HG03575 (cell line): Measurements from ENCODE around the gene BLOC1S3.
"Not testable (repeated sequence)": the region's sequence is repeated elsewhere in the genome, so short reads cannot be mapped to it uniquely, and the experiment has no call there.

Experiments
- ATAC-seq: cut with Tn5 transposase; IDR thresholded peaks from one replicate; pipeline ENCODE4 v1.9.1; 2021; ENCODE audit not compliant: unreplicated experiment, insufficient number of reproducible peaks, low FRiP score; ENCODE audit errors: extremely low read depth

Gene BLOC1S3

DNA sequence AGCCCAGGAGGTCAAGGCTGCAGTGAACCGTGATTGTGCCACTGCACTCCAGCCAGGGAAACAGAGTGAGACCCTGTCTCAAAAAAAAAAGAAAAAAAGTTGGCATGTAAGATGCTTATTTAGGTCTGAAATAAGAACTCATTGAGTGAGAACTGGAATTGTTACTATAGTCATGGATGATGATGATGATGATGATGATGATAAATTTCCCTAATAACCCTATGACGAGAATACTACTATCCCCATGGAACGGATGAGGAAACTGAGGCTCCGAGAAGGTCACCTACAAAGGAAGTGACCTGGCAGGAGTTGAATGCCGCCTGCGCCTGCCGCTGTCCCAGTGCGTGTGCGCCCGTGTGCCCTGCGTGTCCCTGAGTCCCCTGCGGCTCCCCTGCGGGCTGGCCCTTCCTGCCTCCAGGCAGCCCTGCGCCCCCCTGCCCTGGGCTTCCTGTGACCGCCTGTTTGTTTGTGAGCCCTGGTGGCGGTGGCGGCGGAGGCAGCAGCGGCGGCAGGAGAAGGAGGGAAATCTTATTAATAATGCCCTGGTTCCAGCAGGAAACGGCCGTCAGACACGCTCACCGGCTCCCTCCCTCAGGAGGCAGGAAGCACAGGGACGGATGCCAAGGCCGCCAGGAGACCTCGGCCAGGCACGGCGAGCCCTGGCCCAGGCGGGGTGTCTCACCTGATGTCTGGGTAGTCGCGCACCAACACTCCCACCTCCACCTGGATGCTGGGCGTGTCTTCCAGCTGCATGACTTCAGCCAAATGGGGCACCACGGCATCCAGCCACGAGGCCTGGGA is 37.0 kb downstream of the BLOC1S3 start:
- no peak for ATAC-seq

- ATAC-seq: no peak
Measured at GRCh38 chr19:45216667-45217066, 38.1 kb downstream of the BLOC1S3 start.

DNA sequence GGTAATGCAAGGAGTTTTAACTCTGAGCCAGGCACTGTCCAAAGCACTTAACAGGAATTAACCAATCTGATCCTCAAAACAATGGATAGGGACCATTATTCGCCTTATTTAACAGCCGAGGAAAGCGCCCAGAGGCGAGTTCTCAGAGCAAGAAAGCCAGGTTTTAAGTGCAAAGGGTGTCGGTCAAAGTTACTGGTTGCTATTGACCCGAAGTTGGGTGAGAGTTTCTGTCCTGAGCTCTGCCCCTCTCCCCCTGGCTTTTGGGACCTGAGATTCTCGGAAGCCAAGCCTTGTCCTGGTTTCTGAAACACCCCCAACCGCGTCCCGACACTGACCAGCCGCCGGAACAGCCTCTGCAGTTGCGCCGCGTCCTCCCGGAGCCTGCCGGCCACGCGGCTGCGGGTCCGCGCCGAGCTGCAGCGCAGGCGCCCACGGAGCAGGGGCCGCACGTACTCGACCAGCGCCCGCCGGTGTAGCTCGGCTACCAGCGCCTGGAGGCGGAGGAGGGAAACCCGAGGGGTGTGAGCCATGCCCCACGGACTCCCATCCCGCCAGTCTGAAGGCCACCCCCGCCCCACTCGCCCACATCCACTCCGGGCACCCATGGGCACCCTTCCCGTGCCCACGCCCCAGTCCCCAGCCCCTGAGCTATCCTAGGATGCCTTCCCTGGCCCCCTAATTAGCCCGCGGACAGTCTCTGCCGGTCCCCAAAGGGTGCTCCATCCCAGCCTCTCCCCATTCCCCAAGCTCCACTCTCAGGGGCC is 38.8 kb downstream of the BLOC1S3 start:
- no peak for ATAC-seq

DNA sequence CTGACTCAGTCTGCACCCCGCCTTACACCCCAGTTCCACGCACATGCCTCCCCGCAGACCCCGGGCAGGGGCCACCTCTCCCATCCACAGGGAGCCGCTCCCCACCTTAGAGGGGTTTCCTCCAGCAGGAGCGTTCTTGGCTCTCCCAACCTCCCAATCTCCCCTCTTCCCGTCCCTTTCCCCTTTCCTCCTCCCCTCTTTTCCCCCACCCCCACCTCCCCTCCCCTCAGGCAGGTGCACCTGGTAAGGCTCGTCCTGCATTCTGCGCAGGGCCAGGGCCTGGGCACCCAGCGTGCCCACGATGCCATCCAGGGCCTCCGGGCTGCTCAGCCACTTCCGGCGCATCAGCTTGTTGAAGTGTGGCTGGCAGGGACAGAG is 39.4 kb downstream of the BLOC1S3 start:
- ATAC-seq: no peak

DNA sequence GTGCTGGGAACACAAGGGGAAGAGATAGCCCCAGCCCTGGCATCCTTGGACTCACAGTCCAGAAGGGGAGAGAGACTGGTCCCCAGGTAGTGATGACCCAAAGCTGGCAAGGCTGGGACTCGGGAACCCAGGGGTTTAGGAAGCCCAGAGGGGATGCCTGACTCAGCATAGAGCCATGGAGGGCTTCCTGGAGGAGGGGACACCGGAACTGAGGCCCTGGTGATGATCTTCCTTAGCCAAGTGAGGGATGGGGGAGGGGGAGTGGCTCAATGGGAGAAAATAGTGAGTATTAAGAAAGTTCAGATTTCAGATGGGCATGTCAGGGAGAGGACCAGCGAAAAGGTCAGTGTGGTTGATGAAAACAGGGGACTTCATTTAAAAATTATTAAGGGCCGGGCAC is 39.8 kb downstream of the BLOC1S3 start:
- ATAC-seq: no peak

DNA sequence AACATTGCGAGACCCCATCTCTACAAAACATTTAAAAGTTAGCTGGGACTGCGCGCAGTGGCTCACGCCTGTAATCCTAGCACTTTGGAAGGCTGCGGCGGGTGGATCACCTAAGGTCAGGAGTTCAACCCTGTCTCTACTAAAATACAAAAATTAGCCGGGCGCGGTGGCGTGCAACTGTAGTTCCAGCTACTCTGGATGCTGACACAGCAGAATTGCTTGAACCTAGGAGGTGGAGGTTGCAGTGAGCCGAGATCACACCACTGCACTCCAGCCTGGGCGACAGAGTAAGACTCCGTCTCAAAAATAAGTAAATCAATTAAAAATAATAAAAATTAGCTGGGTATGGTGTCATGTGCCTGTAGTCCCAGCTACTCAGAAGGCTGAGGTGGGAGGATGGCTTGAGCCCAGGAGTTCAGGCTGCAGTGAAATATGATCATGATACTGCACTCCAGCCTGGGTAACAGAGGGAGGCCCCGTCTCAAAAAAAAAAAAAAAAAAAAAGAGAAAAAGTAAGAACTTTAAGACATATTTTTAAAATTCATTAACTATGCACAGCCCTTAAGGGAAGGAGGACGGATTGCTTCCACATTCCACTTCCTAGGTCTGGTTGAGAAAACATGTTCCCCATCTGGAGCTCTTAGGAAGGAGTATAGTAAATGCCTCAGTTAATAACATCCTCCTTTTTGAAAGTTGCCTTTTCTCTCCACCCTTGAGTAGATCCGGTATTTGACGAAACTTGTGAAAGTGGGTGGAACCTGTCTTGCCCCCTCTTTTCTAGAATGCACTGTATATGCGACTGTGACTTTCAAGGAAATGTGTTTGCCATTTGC is 40.5 kb downstream of the BLOC1S3 start:
- no peak for ATAC-seq

DNA sequence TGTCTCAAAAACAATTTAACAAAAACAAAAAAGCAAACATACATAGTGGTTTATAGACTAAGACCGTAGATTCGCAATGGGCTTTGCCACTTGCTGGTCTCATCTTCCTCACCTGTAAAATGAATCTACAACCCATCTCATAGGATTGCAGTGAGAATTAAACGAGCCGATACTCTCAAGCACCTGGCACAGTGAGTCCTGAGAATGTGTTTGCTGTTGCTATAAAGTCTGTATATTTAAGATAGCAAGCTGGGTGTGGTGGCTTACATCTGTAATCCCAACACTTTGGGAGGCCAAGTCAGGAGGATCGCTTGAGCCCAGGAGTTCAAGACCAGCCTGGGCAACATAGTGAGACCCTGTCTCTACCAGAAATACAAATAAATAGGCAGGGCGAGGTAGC is 44.1 kb downstream of the BLOC1S3 start:
- ATAC-seq: no peak

DNA sequence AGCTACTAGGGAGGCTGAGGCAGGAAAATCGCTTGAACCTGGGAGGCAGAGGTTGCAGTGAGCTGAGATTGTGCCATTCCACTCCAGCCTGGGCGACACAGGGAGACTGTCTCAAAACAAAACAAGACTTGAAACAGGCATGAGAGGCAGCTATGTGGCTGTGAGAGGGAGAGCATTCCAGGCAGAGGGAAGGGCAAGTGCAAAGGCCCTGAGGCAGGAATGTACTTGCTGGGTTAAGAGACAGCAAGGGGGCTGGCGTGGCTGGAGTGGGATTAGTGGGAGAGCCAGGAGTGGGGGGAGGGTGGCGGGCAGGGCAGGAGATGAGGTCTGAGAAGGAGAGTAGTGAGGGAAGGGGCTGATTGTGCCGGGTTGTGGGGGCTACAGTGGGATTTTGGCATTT is 45.3 kb downstream of the BLOC1S3 start:
- no peak for ATAC-seq

- ATAC-seq: no peak
Measured at GRCh38 chr19:45224645-45225044, 46.1 kb downstream of the BLOC1S3 start.

GRCh38 chr19:45229056-45229455 is 50.5 kb downstream of the BLOC1S3 start:
- not testable (repeated sequence) for ATAC-seq
